Smooth muscle cell (in vitro differentiated cells): ENCODE data around the gene ANKRD11. TPM values are rescaled to one million over a fixed set of nuclear protein-coding genes. Genes with fewer than 3 reads are reported as not detected.

Experiments used
- DNase-seq: peaks from one replicate; lab custom pipeline; 2025; ENCODE audit not compliant: unreplicated experiment; lab: John Stamatoyannopoulos, UW
- H2AFZ ChIP-seq: fragments of 200-600 bp; sonication (generic); 2 replicates; pipeline ENCODE4 v1.6.0; 2016; ENCODE audit warnings: antibody characterized with exemption, low read depth, mild to moderate bottlenecking
- H3F3A ChIP-seq: fragments of 200-600 bp; sonication (generic); 2 replicates; pipeline ENCODE4 v1.6.0; 2017; ENCODE audit warnings: antibody characterized with exemption, low read depth
- H3K27ac ChIP-seq: fragments of 200-600 bp; sonication (generic); 2 replicates; pipeline ENCODE4 v1.5.1; 2016; ENCODE audit warnings: low read depth, mild to moderate bottlenecking
- H3K27me3 ChIP-seq: fragments of 200-600 bp; sonication (generic); 2 replicates; pipeline ENCODE4 v1.6.1; 2016; ENCODE audit warnings: low read depth, mild to moderate bottlenecking
- H3K36me3 ChIP-seq: fragments of 200-600 bp; sonication (generic); 2 replicates; pipeline ENCODE4 v1.5.1; 2016; ENCODE audit warnings: low read depth
- H3K4me1 ChIP-seq: fragments of 200-600 bp; sonication (generic); 2 replicates; pipeline ENCODE4 v1.5.1; 2016; ENCODE audit warnings: low read depth
- H3K4me2 ChIP-seq: fragments of 200-600 bp; sonication (generic); 2 replicates; pipeline ENCODE4 v1.6.0; 2016; ENCODE audit warnings: mild to moderate bottlenecking
- H3K4me3 ChIP-seq: fragments of 200-600 bp; sonication (generic); 2 replicates; pipeline ENCODE4 v1.5.1; 2016; ENCODE audit warnings: mild to moderate bottlenecking
- H3K79me2 ChIP-seq: fragments of 200-600 bp; sonication (generic); 2 replicates; pipeline ENCODE4 v1.6.0; 2016; ENCODE audit warnings: low read depth, mild to moderate bottlenecking
- H3K9ac ChIP-seq: fragments of 200-600 bp; sonication (generic); 2 replicates; pipeline ENCODE4 v1.6.0; 2016; ENCODE audit warnings: low read depth
- H3K9me3 ChIP-seq: fragments of 200-600 bp; sonication (generic); replicated peaks from 2 replicates; pipeline ENCODE4 v1.5.1; 2016; ENCODE audit warnings: low read depth
- H4K20me1 ChIP-seq: fragments of 200-600 bp; sonication (generic); 2 replicates; pipeline ENCODE4 v1.6.0; 2016; ENCODE audit warnings: low read depth
- WGBS: methylation state at CpG from one replicate; pipeline ENCODE4 v1.1.7; 2016; ENCODE audit warnings: low lambda C conversion rate; 5-methylcytosine and 5-hydroxymethylcytosine counted together
- polyA plus RNA-seq: library from polyadenylated mRNA; unstranded; fragments of >200 nt; fragmentation: Nextera tagmentation; extraction: Ambion mirVana; gene quantifications from 2 replicates; pipeline ENCODE4 v1.2.1, GENCODE V29; 2016
- total RNA-seq: library from RNA; depleted of rRNA; stranded (reverse); fragments of >200 nt; gene quantifications from 2 replicates; pipeline ENCODE4 v1.2.3, GENCODE V29; 2014
- TF ChIP-seq, protein P1 (sequence below): fragments of 200-600 bp; sonication (generic); IDR thresholded peaks from 2 replicates; pipeline ENCODE4 v1.5.1; 2017; ENCODE audit warnings: borderline replicate concordance, mild to moderate bottlenecking, antibody characterized with exemption; ENCODE audit not compliant: insufficient read depth, poor library complexity, severe bottlenecking

Gene ANKRD11
- total and polyA plus RNA-seq, 2 experiments from 2014 or later = 31.5 to 105 TPM

DNA sequence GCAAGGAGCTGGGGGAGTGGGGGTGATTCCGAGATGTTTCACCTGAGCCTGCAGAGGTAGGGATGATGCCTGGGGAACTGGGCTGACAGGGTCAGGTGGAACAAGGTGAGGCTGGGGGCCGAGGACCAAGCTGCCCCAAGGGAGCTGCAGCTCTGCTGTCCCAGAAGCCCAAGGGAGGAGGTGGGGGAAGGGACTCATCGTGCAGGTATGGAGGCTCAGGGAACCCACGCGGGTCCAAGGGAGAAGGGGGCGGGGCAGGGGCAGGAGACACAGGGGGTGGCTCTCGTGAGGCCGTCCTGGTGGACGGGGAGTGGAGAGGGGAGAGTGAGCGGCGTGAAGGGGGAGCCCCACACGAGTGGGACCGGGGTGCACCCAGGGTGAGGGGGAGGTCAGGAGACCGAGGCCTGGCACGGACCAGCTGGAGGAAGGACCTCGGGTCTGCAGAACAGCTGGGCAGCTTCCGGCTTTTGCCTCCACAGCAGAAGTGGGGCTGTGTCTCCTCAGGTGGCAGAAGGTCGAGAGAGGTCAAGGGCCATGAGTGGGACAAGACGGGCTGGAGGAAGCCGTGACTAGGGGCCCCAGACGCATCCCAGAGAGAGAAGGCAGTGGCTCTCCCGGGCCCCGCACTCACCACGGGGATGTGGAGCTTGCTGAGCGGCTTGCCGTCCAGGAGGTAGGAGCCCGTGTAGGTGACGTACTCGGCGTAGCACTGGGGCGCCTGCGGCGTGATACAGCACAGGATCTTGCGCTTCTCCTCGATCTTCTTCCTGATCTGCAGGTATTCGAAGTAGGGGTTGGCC lies 211.7 kb downstream of the ANKRD11 start:
- peaks cover 38% of the 10 kb centered on the region for H4K20me1 ChIP-seq
- WGBS = 98% methylated on average over 29 of the region's 36 CpGs
- H2AFZ ChIP-seq = no peak overlapping the region
- no peak for DNase-seq
- H3K79me2 ChIP-seq = no peaks in the 10 kb centered on the region
- TF ChIP-seq, protein P1, sequence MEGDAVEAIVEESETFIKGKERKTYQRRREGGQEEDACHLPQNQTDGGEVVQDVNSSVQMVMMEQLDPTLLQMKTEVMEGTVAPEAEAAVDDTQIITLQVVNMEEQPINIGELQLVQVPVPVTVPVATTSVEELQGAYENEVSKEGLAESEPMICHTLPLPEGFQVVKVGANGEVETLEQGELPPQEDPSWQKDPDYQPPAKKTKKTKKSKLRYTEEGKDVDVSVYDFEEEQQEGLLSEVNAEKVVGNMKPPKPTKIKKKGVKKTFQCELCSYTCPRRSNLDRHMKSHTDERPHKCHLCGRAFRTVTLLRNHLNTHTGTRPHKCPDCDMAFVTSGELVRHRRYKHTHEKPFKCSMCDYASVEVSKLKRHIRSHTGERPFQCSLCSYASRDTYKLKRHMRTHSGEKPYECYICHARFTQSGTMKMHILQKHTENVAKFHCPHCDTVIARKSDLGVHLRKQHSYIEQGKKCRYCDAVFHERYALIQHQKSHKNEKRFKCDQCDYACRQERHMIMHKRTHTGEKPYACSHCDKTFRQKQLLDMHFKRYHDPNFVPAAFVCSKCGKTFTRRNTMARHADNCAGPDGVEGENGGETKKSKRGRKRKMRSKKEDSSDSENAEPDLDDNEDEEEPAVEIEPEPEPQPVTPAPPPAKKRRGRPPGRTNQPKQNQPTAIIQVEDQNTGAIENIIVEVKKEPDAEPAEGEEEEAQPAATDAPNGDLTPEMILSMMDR = no peak
- H3F3A ChIP-seq = no peaks in the 10 kb centered on the region
- no peaks in the 10 kb centered on the region for H3K27me3 ChIP-seq
- H3K4me2 ChIP-seq = no peak overlapping the region
- H3K4me1 ChIP-seq = no peaks in the 10 kb centered on the region
- no peak overlapping the region for H3K4me3 ChIP-seq
- H3K27ac ChIP-seq = no peak overlapping the region
- H3K9me3 ChIP-seq = no peaks in the 10 kb centered on the region
- H3K9ac ChIP-seq = no peak overlapping the region
- no peaks in the 10 kb centered on the region for H3K36me3 ChIP-seq

DNA sequence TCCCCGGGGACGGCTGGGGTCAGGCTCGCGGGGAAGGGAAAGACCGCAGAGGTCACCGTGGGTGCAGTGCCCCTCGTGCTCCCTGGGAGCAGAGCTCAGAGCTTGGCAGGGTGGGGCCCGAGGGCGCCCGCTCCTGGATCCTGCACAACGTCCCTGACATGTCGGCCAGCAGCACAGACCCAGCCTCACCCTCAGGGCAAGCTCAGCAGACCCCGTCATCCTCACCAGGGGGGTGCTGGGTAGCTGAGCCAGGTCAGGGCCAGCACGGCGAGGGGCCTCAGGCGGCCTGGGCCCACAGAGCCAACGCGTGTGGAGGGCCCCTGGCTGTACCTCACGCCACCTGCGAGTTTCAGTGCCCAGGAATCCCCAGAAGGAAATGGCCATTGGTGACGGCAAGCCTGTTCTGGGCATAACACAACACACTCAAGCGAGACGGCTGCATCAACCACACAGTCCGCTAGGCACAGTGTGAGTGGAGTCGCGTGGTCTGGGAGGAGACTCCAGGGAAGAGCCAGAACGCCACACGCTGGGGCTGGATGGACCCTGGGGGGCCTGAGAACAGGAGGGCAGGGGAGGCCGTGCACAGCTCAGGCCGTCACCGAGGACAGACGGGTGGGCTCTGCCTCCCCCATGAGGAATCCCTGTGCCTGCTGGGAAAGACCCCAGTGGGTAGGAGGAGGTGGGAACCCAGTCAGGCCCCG lies 212.6 kb downstream of the ANKRD11 start:
- Histone ChIP-seq H3K36me3 (no peaks in the 10 kb centered on the region), H3K79me2 (no peaks in the 10 kb centered on the region), H3K9ac (no peak overlapping the region), H3K27ac (no peak overlapping the region), H3K4me1 (no peaks in the 10 kb centered on the region), H3K9me3 (no peaks in the 10 kb centered on the region), H3F3A (no peaks in the 10 kb centered on the region), H4K20me1 (peaks cover 40% of the 10 kb centered on the region), H3K4me2 (no peak overlapping the region), H2AFZ (no peak overlapping the region), H3K4me3 (no peak overlapping the region), H3K27me3 (no peaks in the 10 kb centered on the region)
- WGBS = 93% methylated on average over 33 of the region's 33 CpGs
- DNase-seq = no peak
- TF ChIP-seq, protein P1 = no peak

DNA sequence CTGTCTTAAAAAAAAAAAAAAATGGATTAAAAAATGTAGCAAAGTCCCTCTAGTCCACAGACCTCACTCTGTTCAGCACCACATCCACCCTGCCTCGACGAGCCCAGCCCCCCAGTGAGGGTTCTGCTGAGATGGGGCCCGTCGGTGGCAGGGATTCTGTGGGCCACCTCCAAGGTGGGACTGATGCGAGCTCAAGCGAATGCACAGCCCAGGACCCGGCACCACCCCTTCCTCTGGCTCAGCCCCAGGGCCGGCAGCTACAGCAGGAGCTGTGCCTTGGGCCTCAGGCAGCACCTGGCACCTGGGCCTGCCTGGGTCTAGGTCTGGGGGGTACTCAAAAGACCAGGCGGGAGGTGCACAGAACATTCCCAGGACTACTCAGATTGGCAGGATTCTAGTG lies 213.3 kb downstream of the ANKRD11 start:
- Histone ChIP-seq H3K9ac (no peak overlapping the region), H3K36me3 (no peaks in the 10 kb centered on the region), H3K4me3 (no peak overlapping the region), H3K27ac (no peak overlapping the region), H3K9me3 (no peaks in the 10 kb centered on the region), H3K27me3 (no peaks in the 10 kb centered on the region), H4K20me1 (peaks cover 45% of the 10 kb centered on the region), H3K4me2 (no peak overlapping the region), H3K79me2 (no peaks in the 10 kb centered on the region), H3K4me1 (no peaks in the 10 kb centered on the region), H3F3A (no peaks in the 10 kb centered on the region), H2AFZ (no peak overlapping the region)
- TF ChIP-seq, protein P1 = no peak
- no peak for DNase-seq
- 98% methylated on average over 9 of the region's 9 CpGs for WGBS
